Measurements from ENCODE around the gene DSCAML1. TPM values are rescaled to one million over a fixed set of nuclear protein-coding genes. Genes with fewer than 3 reads are reported as not detected.

Gene DSCAML1
- total and polyA plus RNA-seq, 7 experiments from 2014 or later: 0.17 to 1.3 (median 0.60) TPM; not detected in 2

- ATAC-seq (no peak), DNase-seq (no peak)
- ChIA-PET CTCF (no interaction called here), POLR2A (no interaction called here)
- Mint-ChIP-seq H3K9me3 (peaks cover 0 to 6% (median 0%) of the 10 kb centered on the region in 11 donors), H3K27me3 (peaks cover 6 to 15% (median 10%) of the 10 kb centered on the region in 5 donors), H3K27ac (no peak overlapping the region), H3K36me3 (peaks cover 0 to 7% (median 0%) of the 10 kb centered on the region in 5 donors), H3K4me1 (peaks cover 0 to 4% (median 0%) of the 10 kb centered on the region in 7 donors), H3K4me3 (no peak overlapping the region)
- no peaks in the 10 kb centered on the region for H3K36me3 ChIP-seq (ENCODE audit: control insufficient read depth in 2 of 3, insufficient read depth in 3 of 3, low read length in 3 of 3)
- no peak overlapping the region for H3K4me3 ChIP-seq (ENCODE audit: low read length)
- no peak overlapping the region for H3K27ac ChIP-seq (ENCODE audit: low read depth, low read length)
- no peaks in the 10 kb centered on the region for H3K4me1 ChIP-seq (ENCODE audit: control insufficient read depth in 2 of 2, insufficient read depth in 2 of 2, low read length in 2 of 2)
- no peaks in the 10 kb centered on the region for H3K9me3 ChIP-seq (ENCODE audit: control insufficient read depth in 2 of 3, low read length in 3 of 3)
- intact Hi-C loops (cut with micrococcal nuclease): no loop called here
- H3K27me3 ChIP-seq (ENCODE audit: control insufficient read depth in 2 of 2, insufficient read depth in 2 of 2, low read length in 2 of 2): no peaks in the 10 kb centered on the region
Measured at GRCh38 chr11:117486059-117486458, 311.0 kb downstream of the DSCAML1 start.

GRCh38 chr11:117484156-117484555 lies 312.9 kb downstream of the DSCAML1 start:
- CTCF ChIA-PET: no interaction called here
- no peak overlapping the region for H3K27ac Mint-ChIP-seq
- no peak overlapping the region for H3K4me3 ChIP-seq (ENCODE audit: low read length)
- H3K36me3 ChIP-seq (ENCODE audit: control insufficient read depth in 2 of 3, insufficient read depth in 3 of 3, low read length in 3 of 3): no peaks in the 10 kb centered on the region
- H3K36me3 Mint-ChIP-seq: peaks cover 0 to 7% (median 0%) of the 10 kb centered on the region in 5 donors
- no peaks in the 10 kb centered on the region for H3K4me1 Mint-ChIP-seq
- no peak for DNase-seq
- intact Hi-C loops (cut with micrococcal nuclease): no loop called here
- peaks cover 0 to 6% (median 0%) of the 10 kb centered on the region in 11 donors for H3K9me3 Mint-ChIP-seq
- H3K27me3 Mint-ChIP-seq: peaks cover 0 to 6% (median 0%) of the 10 kb centered on the region in 5 donors
- no peaks in the 10 kb centered on the region for H3K4me1 ChIP-seq (ENCODE audit: control insufficient read depth in 2 of 2, insufficient read depth in 2 of 2, low read length in 2 of 2)
- ATAC-seq: no peak
- H3K27ac ChIP-seq (ENCODE audit: low read depth, low read length): no peak overlapping the region
- H3K9me3 ChIP-seq (ENCODE audit: control insufficient read depth in 2 of 3, low read length in 3 of 3): no peaks in the 10 kb centered on the region
- POLR2A ChIA-PET: no interaction called here
- no peak overlapping the region for H3K4me3 Mint-ChIP-seq
- no peaks in the 10 kb centered on the region for H3K27me3 ChIP-seq (ENCODE audit: control insufficient read depth in 2 of 2, insufficient read depth in 2 of 2, low read length in 2 of 2)

- no peak overlapping the region for H3K4me3 Mint-ChIP-seq
- no peaks in the 10 kb centered on the region for H3K9me3 ChIP-seq (ENCODE audit: control insufficient read depth in 2 of 3, low read length in 3 of 3)
- peaks cover 0 to 7% (median 0%) of the 10 kb centered on the region in 5 donors for H3K36me3 Mint-ChIP-seq
- H3K27ac ChIP-seq (ENCODE audit: low read depth, low read length): no peak overlapping the region
- H3K27me3 ChIP-seq (ENCODE audit: control insufficient read depth in 2 of 2, insufficient read depth in 2 of 2, low read length in 2 of 2): no peaks in the 10 kb centered on the region
- peaks cover 0 to 7% (median 2%) of the 10 kb centered on the region in 5 donors for H3K27me3 Mint-ChIP-seq
- ATAC-seq (no peak), DNase-seq (no peak)
- no peak overlapping the region for H3K27ac Mint-ChIP-seq
- peaks cover 0 to 6% (median 0%) of the 10 kb centered on the region in 11 donors for H3K9me3 Mint-ChIP-seq
- H3K4me3 ChIP-seq (ENCODE audit: low read length): no peak overlapping the region
- peaks cover 0 to 1% (median 0%) of the 10 kb centered on the region in 7 donors for H3K4me1 Mint-ChIP-seq
- POLR2A ChIA-PET: no interaction called here
- CTCF ChIA-PET: no interaction called here
- no peaks in the 10 kb centered on the region for H3K4me1 ChIP-seq (ENCODE audit: control insufficient read depth in 2 of 2, insufficient read depth in 2 of 2, low read length in 2 of 2)
- H3K36me3 ChIP-seq (ENCODE audit: control insufficient read depth in 2 of 3, insufficient read depth in 3 of 3, low read length in 3 of 3): no peaks in the 10 kb centered on the region
- intact Hi-C loops (cut with micrococcal nuclease): no loop called here
Measured at GRCh38 chr11:117483372-117483771, 313.6 kb downstream of the DSCAML1 start.

GRCh38 chr11:117482881-117483280 lies 314.1 kb downstream of the DSCAML1 start:
- H3K27ac ChIP-seq (ENCODE audit: low read depth, low read length): no peak overlapping the region
- H3K4me3 Mint-ChIP-seq: no peak overlapping the region

GRCh38 chr11:117481885-117482284 lies 315.1 kb downstream of the DSCAML1 start:
- no peak overlapping the region for H3K4me3 ChIP-seq (ENCODE audit: low read length)
- ChIA-PET CTCF (no interaction called here), POLR2A (no interaction called here)
- H3K27ac Mint-ChIP-seq: no peak overlapping the region
- no peak overlapping the region for H3K4me3 Mint-ChIP-seq
- H3K4me1 Mint-ChIP-seq: peaks cover 0 to 3% (median 0%) of the 10 kb centered on the region in 7 donors
- no peak for ATAC-seq
- peaks cover 0 to 9% (median 5%) of the 10 kb centered on the region in 5 donors for H3K27me3 Mint-ChIP-seq
- no peaks in the 10 kb centered on the region for H3K36me3 ChIP-seq (ENCODE audit: control insufficient read depth in 2 of 3, insufficient read depth in 3 of 3, low read length in 3 of 3)
- DNase-seq: no peak
- no peaks in the 10 kb centered on the region for H3K27me3 ChIP-seq (ENCODE audit: control insufficient read depth in 2 of 2, insufficient read depth in 2 of 2, low read length in 2 of 2)
- intact Hi-C loops (cut with micrococcal nuclease): no loop called here
- H3K9me3 ChIP-seq (ENCODE audit: control insufficient read depth in 2 of 3, low read length in 3 of 3): no peaks in the 10 kb centered on the region
- H3K27ac ChIP-seq (ENCODE audit: low read depth, low read length): no peak overlapping the region
- H3K4me1 ChIP-seq (ENCODE audit: control insufficient read depth in 2 of 2, insufficient read depth in 2 of 2, low read length in 2 of 2): no peaks in the 10 kb centered on the region
- H3K36me3 Mint-ChIP-seq: peaks cover 0 to 7% (median 0%) of the 10 kb centered on the region in 5 donors
- peaks cover 0 to 6% (median 0%) of the 10 kb centered on the region in 11 donors for H3K9me3 Mint-ChIP-seq

More at GRCh38 chr11:117482881-117483280, 314.1 kb downstream of the DSCAML1 start:
- Mint-ChIP-seq H3K4me1 (peaks cover 0 to 3% (median 0%) of the 10 kb centered on the region in 7 donors), H3K27me3 (peaks cover 0 to 9% (median 5%) of the 10 kb centered on the region in 5 donors), H3K9me3 (peaks cover 0 to 6% (median 0%) of the 10 kb centered on the region in 11 donors), H3K36me3 (peaks cover 0 to 7% (median 0%) of the 10 kb centered on the region in 5 donors), H3K27ac (no peak overlapping the region)
- Histone ChIP-seq H3K36me3 (ENCODE audit: control insufficient read depth in 2 of 3, insufficient read depth in 3 of 3, low read length in 3 of 3) (no peaks in the 10 kb centered on the region), H3K27me3 (ENCODE audit: control insufficient read depth in 2 of 2, insufficient read depth in 2 of 2, low read length in 2 of 2) (no peaks in the 10 kb centered on the region), H3K9me3 (ENCODE audit: control insufficient read depth in 2 of 3, low read length in 3 of 3) (no peaks in the 10 kb centered on the region), H3K4me1 (ENCODE audit: control insufficient read depth in 2 of 2, insufficient read depth in 2 of 2, low read length in 2 of 2) (no peaks in the 10 kb centered on the region), H3K4me3 (ENCODE audit: low read length) (no peak overlapping the region)
- ChIA-PET POLR2A (no interaction called here), CTCF (no interaction called here)
- intact Hi-C loops (cut with micrococcal nuclease): no loop called here
- no peak for DNase-seq
- ATAC-seq: no peak

GRCh38 chr11:117481036-117481435 lies 316.0 kb downstream of the DSCAML1 start:
- H3K27ac Mint-ChIP-seq: no peak overlapping the region
- Histone ChIP-seq H3K27ac (ENCODE audit: low read depth, low read length) (no peak overlapping the region), H3K36me3 (ENCODE audit: control insufficient read depth in 2 of 3, insufficient read depth in 3 of 3, low read length in 3 of 3) (no peaks in the 10 kb centered on the region), H3K4me3 (ENCODE audit: low read length) (no peak overlapping the region), H3K9me3 (ENCODE audit: control insufficient read depth in 2 of 3, low read length in 3 of 3) (no peaks in the 10 kb centered on the region), H3K27me3 (ENCODE audit: control insufficient read depth in 2 of 2, insufficient read depth in 2 of 2, low read length in 2 of 2) (no peaks in the 10 kb centered on the region), H3K4me1 (ENCODE audit: control insufficient read depth in 2 of 2, insufficient read depth in 2 of 2, low read length in 2 of 2) (no peaks in the 10 kb centered on the region)
- H3K4me1 Mint-ChIP-seq: peaks cover 0 to 3% (median 0%) of the 10 kb centered on the region in 7 donors
- peaks cover 0 to 3% (median 0%) of the 10 kb centered on the region in 11 donors for H3K9me3 Mint-ChIP-seq
- ChIA-PET POLR2A (no interaction called here), CTCF (no interaction called here)
- peaks cover 0 to 9% (median 5%) of the 10 kb centered on the region in 5 donors for H3K27me3 Mint-ChIP-seq
- H3K36me3 Mint-ChIP-seq: peaks cover 0 to 4% (median 0%) of the 10 kb centered on the region in 5 donors
- ATAC-seq (no peak), DNase-seq (no peak)
- intact Hi-C loops (cut with micrococcal nuclease): no loop called here
- H3K4me3 Mint-ChIP-seq: no peak overlapping the region

GRCh38 chr11:117480221-117480620 lies 316.8 kb downstream of the DSCAML1 start:
- ATAC-seq (no peak), DNase-seq (no peak)
- Mint-ChIP-seq H3K4me3 (no peak overlapping the region), H3K27me3 (peaks cover 0 to 9% (median 5%) of the 10 kb centered on the region in 5 donors), H3K9me3 (peaks cover 0 to 3% (median 0%) of the 10 kb centered on the region in 11 donors), H3K36me3 (no peaks in the 10 kb centered on the region), H3K27ac (no peak overlapping the region), H3K4me1 (peaks cover 0 to 3% (median 0%) of the 10 kb centered on the region in 7 donors)
- H3K27ac ChIP-seq (ENCODE audit: low read depth, low read length): no peak overlapping the region
- no peak overlapping the region for H3K4me3 ChIP-seq (ENCODE audit: low read length)
- ChIA-PET CTCF (no interaction called here), POLR2A (no interaction called here)
- H3K9me3 ChIP-seq (ENCODE audit: control insufficient read depth in 2 of 3, low read length in 3 of 3): no peaks in the 10 kb centered on the region
- H3K36me3 ChIP-seq (ENCODE audit: control insufficient read depth in 2 of 3, insufficient read depth in 3 of 3, low read length in 3 of 3): no peaks in the 10 kb centered on the region
- no peaks in the 10 kb centered on the region for H3K27me3 ChIP-seq (ENCODE audit: control insufficient read depth in 2 of 2, insufficient read depth in 2 of 2, low read length in 2 of 2)
- intact Hi-C loops (cut with micrococcal nuclease): no loop called here
- no peaks in the 10 kb centered on the region for H3K4me1 ChIP-seq (ENCODE audit: control insufficient read depth in 2 of 2, insufficient read depth in 2 of 2, low read length in 2 of 2)
